ENCODE results near the gene C11orf71.

The C11orf71 gene

GRCh38 chr11:114399490-114400215, 658 bp downstream of the C11orf71 start:
- peak in 2 of 3 experiments; percentile 63 to 67 for DNase-seq

DNA sequence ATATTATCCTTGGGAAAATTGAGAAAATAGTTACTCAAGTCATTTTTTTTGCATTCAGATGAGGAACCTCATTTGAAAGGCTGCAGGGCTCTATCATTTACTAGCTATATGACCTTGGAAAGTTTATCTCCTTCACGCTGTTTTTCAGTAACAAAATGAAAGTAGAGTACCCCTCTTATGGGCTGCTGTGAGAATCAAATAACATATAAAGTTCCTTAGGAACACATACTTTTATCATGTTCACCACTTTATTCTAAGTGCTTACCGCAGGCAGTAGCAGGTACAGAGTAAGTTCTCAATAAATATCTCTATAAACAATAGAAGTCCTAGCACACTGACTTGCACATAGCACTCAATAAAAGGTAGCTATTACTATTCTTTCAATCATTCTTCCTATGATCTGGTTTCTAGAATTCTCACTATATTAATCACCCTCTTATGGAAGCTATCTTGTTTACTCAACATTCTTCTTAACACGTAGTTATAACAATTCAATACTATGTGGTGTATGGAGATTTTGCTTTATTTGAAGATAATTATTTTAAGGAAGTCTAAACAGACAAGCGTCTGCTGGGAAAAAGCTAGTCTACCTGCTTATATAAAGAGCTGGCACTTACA, 1.9 kb downstream of the C11orf71 start:
- no peak for DNase-seq

GRCh38 chr11:114397349-114397982, 2.8 kb downstream of the C11orf71 start:
- DNase-seq = peak in 2 of 3 experiments; percentile 12 to 51

GRCh38 chr11:114396916-114397315, 3.4 kb downstream of the C11orf71 start:
- DNase-seq = no peak

GRCh38 chr11:114395736-114396135, 4.6 kb downstream of the C11orf71 start:
- no peak for DNase-seq

DNA sequence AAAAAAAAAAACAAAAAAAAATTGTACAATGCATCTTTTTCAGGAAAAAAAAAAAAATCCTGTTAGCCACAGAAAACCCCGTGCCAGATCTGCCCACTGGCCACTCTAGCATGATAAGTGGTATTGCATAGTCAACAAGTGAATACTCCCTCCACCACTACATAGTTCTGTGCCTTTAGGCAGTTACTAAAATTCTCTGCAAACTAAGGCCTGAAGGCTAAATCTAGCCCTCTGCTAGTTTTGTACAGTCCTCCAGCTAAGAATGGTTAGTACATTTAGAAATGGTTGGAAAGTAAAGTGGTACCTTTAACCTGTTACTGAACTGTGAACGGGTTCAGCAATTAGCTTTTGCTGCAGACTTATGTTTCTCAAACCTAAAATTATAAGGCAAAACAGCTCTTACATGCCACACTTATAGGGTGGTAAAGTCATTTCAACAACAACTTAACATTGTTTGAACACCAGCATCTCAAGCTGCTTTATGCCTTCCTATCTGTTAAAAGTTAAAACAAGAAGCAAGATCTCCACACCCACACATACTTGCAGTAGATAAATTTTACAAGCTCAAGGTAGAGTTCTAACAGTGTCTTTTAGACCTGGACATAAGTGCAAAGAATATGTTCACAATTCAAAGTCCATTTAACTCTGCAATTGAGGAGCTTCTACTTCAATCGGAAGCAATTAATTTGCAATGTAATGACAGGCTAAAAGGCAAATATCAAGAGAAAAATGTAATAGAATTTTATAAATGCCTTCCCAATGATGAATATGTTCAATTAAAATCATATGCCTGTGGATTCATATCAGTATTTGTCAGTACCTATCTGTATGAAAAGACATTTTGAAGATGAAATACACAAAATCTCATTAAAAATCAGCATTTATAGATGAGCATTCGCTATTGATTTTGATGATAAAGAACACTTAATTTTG, 7.3 kb downstream of the C11orf71 start:
- DNase-seq = no peak

DNA sequence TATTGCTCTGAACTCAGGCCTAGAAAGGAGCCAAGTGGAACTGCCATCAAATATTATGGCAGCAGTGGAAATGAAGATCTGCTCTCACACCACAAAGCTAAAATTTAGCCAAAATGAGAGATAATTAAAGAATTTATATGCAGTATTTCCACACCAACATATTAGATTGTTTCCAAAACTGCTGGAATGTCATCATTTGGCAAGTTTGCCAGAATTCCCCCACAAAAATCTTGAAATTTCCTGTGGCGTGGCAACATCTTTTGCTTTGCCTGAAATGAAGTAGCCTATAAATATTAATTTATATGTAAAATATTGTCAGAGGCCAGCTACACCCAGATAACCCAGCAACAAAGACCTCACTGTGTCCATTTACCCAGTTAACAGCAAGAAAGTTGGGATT, 13.8 kb downstream of the C11orf71 start:
- DNase-seq = no peak

DNA sequence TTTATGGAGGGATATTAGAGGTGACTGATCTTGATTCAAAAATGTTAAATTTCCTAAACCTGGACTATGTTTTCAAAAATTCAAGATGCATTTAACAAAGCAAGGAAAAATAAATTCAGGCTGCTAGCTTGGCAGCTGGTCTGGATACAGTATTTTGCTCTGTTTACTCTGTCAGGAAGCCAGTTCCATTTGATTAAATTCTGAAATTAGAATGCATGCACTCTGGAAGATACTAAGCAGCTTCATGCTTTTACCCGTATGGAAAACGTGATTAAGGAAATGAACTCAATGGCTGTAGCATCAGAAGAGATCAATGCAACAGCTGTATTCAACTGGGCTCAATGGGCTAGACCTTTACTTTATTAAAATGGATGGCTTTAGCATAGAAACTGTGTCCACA, 14.2 kb downstream of the C11orf71 start:
- DNase-seq = no peak

GRCh38 chr11:114384487-114384886, 15.8 kb downstream of the C11orf71 start:
- DNase-seq = no peak

DNA sequence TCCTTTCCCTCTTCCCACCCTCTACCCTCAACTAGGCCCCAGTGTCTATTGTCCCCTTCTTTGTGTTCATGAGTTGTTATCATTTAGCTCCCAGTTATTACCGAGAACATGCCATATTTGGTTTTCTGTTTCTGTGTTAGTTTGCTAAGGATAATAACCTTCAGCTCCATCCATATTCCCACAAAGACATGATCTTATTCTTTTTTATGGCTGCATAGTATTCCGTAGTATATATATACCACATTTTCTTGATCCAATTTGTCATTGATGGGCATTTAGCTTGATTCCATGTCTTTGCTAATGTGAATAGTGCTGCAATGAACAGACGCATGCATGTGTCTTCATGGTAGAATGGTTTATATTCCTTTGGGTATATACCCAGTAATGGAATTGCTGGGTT, 17.8 kb downstream of the C11orf71 start:
- no peak for DNase-seq

- DNase-seq = no peak
Measured at GRCh38 chr11:114379394-114380069, 20.8 kb downstream of the C11orf71 start.

DNA sequence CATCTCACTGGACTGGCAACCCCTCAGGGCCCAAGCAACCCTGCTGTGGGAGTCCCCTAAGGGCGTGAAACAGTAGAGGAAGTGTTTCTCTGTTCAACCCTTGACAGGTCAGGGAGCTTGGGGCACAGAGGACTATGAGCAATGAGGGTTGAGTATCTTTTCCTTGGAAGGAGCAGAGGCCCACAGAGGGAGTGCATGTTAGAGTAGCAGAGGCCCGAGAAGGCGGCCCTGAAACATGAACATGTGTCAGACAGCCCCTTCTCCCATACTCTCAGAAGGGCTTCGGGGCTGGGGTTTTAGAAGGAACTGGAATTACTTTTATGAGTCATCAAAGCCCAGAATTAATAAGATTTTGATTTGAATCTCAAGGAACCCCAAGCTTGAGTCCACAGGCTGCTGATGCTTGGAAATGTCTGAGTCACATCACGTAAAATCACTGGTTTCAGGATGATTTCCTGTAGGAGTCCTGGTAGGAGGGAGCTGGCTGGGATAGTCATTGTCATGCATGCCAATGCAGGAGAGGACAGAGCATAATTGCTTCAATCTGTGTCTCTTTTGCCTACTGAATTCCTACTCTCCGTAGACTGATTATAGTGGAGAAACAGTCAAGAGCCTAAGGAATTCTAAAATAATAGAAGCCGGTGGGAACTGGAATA, 22.6 kb downstream of the C11orf71 start:
- no peak for DNase-seq

DNA sequence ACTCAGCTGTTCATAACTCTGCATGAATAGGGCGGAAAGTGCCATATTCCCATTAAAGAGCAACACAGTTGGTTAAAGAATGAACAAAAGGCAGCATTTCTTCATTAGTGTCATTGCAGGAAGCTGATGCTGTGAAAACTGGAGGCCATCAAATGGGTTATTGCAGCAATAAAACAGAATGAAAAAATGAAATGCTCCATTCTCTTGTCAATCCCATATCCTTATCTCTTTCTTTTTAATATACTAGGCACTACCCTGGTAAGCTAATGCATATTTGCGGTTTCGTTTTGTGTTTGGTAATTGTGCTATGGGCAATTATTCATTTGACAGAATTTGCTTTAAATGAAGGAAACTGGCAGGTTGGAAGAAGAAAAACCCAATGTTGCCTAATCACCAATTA, 25.3 kb downstream of the C11orf71 start:
- DNase-seq = no peak

DNA sequence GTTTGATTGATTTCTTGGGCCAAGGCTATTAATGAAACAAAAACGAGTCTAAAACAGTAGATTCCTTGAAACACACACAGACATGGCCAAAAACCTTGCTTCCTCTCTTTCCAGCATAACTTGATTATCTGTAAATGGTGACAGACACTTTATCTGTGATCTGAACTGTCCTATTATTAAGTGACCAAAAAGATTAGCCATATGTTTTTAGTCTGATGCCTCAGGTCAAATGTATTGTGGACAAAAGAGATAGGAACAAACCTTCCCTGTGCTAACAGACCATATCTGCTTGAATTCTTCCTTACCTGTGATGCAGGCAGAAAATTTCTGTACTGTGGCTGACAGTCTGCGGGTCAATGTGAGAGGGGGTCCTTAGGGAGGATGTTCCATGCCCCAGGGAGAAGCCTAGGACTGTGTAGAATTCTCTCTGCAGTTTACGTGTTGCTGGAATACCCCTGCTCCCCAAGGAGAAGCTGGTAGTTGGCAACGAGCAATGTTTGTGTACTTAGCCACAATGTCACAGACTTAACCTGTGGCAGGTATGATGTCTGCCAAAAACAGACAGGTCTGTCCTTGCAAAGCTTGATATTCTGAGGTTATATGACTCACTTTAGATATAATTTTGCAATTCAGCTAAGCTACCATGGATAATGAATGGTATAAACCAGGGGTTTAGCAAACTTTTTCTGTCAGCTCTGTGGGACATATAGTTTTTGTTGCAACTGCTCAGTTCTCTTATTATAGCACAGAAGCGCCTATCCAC, 31.2 kb downstream of the C11orf71 start:
- DNase-seq = no peak

DNA sequence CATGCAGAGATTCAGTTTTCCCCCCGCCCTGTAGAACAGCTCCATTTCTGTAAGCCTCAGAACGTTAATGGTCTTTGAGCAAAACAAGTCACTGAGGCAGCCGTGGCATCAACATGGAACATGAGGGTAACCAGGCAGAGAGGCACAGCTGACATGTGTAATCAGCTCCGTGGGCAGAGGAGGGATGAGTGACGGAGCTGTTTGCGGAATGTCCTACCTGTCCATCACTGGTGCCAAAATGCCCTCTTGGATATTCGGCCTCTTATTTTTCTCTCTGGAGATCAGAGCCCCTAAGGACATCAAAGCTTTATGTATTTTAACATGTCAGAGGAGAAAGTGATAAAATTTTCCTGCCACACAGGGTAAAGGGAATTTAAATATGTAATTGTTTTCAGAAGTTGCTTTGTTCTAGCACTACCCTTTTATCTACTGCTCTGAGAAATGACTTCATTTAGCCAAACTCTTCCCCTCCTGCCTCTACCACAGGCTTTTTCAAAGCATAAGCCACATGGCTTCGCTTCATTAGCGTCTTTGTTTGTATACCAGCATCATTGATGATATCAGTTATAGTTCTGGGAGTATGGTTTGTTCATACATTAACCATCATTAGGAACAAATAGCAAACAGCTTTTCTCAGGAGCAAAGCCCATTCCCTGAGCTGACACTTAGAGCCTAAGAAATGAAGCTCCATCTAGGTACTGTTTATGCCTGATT, 32.9 kb downstream of the C11orf71 start:
- DNase-seq = peak in 1 of 3 experiments; percentile 8

DNA sequence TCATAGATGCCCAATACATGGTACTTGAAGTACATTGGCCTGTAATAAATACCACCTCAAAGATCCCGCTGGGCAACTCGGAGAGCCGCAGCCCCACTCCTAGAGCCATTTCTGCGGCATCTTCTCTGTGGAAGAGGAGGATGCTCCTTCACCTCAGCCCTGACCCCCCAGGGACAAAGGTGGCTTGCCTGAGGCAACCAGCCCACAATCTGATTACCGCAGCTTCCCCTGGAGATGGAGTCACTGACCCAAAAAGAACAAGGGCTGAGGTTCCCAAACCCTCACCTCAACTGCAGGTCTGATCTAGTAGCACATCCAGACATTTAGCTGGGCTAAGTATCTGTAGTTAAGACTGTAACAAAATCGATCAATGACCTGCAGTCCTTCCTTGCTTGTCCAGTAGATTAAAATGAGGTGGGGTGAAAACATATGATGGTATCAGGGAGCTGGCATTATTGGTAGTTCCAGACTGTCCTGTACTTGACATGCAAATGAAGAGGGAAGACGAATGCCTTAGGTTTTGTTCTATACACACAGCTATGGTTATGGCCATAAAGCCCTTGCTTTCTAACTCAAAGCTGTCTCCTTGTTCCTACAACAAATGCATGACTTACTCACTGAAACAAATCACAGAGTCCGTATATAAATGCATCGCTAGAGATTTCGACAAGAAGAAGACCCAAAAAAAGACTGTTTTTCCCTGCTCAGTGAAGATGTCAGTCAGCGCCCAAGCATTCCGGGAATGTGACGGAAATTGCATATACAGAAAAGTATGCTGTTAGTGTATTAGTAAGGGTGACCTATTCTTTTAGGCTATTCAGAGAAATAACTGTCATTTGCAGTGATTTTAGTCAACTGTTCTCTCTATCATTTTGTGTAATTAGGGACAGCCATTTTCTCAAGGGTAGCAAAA, 33.7 kb downstream of the C11orf71 start:
- no peak for DNase-seq

DNA sequence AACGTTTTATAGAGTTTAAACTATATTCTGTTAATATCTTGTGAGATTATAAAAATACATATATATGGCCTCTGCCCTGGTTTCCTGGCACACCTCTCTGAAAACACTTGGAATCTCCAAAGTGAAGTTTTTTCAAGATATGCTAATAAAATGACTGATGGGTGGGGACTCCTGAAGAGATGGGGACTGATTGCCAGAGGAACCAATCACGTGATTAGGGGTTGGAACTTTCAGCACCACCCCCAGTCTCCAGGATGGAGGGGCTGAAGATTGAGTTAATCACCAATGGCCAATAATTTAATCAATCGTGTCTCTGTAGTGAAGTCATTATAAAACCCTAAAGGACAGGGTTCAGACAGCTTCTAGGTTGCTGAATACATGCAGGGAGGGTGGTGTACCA, 37.4 kb downstream of the C11orf71 start:
- no peak for DNase-seq

DNA sequence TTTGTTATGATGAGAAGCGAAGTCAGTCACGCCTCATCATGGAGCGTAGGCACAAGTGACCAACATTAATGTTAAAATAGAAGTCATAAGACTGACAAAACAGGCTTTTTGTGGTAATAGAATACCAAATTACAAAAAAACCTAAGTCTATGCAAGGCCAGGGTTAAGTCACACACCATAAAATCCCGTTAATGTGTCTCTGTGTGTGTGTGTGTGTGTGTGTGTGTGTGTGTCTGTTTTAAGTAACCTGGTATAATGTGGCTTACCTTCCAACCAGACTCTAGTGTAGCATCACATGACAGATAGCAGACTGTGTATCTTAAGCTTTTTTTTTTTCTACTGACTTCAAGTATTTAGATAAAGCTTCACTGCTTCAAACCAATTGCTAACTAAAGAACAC, 38.0 kb downstream of the C11orf71 start:
- no peak for DNase-seq

DNA sequence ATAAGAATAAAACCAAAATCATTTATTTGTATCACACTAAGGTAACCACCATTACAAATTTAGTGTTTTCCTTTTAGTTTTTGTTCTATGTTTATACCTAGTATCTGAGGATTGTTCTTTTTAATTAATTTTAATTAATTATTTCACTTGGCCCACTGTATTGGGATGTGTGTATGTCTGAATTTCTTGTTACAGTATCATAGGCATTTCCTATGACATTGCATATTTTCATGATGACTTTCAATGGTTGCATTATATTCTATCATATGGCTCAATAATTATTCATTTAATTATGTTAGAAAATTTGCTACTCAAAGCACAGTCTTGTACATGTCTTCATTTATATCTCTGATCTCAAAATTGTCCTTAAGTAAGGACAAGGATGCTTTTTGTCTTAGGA, 41.0 kb downstream of the C11orf71 start:
- DNase-seq = no peak

All from NCI-H1417 (cell line).